Prostate gland (tissue), 2 donors: Measurements from ENCODE around the gene OR10H3.

Experiments used
- CTCF ChIP-seq, 4 experiments: fragments of 200-600 bp in 2 of 4; fragments of 450-650 bp in 2 of 4; sonication (generic) in 2 of 4; IDR thresholded peaks; 1 replicate in 3 of 4; 2 replicates in 1 of 4; pipeline ENCODE4 v1.5.1; 2016 to 2019; ENCODE audit warnings: antibody characterized with exemption in 4 of 4, mild to moderate bottlenecking in 2 of 4, moderate library complexity in 2 of 4
- POLR2A ChIP-seq: fragments of 450-650 bp; IDR thresholded peaks from one replicate; pipeline ENCODE4 v1.6.1; 2016; ENCODE audit warnings: antibody characterized with exemption, mild to moderate bottlenecking
- POLR2AphosphoS5 ChIP-seq: sonication (generic); formaldehyde crosslinking; IDR thresholded peaks from one replicate; pipeline ENCODE4 v1.6.1; 2017; ENCODE audit warnings: antibody characterized with exemption

DNA sequence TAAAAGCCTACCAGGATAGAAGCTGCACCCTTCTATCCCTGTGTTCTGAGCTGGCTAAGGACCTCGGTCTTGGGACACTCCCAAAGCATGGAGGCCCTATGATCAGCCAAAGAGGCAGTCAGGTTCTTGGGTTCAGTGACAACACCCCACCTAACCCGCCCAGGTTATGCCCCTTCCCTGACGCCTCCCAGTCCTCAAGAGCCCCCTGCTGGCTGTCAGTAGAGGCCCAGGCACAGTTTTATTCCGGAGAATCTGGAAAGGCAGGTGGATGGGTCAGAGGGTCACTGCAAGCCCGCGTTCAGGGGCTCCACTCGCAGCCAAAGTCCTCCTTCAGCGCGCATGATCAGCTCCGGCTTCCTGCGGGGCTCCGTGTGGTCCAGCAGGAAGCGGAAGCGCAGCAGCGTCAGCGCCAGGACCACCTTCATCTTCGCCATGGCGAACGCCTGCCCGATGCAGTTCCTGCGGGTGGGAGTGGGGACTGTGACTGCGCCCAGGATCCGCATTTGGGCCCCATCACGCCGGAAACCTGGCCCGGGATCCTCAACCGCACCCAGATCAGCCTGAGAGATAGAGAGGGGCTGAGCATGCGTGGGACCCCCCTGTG is 22.3 kb downstream of the OR10H3 start:
- TF ChIP-seq POLR2A (no peak), CTCF (IDR thresholded peaks at IDR 0.05) (peak in 1 of 4 experiments; percentile 23), POLR2AphosphoS5 (no peak)
